ENCODE results near the gene ELAC2. TPM values are rescaled to one million over a fixed set of nuclear protein-coding genes. Genes with fewer than 3 reads are reported as not detected.

ELAC2 gene
- total and polyA plus RNA-seq, 7 donors, result 30.8 to 64.1 (median 51.6) TPM

DNA sequence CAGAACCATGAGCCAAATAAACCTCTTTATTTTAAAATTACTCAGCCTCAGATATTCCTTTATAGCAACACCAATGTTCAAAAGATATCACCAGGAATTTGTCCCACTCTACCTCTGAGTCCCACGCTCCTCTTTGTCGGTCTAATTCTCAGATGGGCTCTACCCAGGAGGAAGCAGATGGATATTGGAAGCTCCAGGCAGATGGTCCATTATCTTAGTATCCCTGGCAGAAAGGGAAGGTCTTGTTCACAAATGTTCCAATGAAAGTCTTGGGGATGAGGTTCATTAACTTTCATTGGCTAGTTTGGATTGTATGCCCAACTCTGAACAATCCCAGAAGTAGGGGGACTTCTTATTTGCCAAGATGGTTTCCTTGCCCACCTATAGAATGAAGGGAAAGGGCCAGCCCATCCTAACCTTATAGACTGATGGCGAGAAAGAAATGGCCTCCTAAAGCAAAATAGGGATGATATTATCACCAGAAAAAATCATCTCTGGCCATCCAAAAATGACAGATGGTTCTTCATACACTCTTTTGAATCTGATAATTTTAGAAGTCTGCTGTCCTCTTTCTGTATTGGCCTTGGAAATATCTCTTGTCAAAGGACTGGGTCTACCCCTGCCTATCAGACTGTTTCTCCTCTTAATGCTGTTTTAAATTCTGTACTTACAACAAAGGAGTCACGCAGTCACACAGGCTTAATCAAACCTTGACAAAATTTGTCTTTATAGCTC is 21.3 kb upstream of the ELAC2 start:
- Histone ChIP-seq H3K27ac (no peak overlapping the region), H3K4me1 (no peaks in the 10 kb centered on the region), H3K36me3 (ENCODE audit: insufficient read depth in 1 of 2, low read depth in 1 of 2) (no peaks in the 10 kb centered on the region), H3K9me3 (no peaks in the 10 kb centered on the region), H3K27me3 (ENCODE audit: insufficient read depth in 3 of 3, low read length in 2 of 3) (peaks cover 0 to 8% (median 0%) of the 10 kb centered on the region in 3 donors), H3K4me3 (no peak overlapping the region)
- 90 to 91% (median 91%) methylated on average over 4 of the region's 4 CpGs for WGBS, 3 donors
- no peak for DNase-seq
- intact Hi-C loops (cut with DNase I), result no loop called here
- no peak for TF ChIP-seq CTCF (IDR thresholded peaks at IDR 0.05)
- ATAC-seq, result no peak

DNA sequence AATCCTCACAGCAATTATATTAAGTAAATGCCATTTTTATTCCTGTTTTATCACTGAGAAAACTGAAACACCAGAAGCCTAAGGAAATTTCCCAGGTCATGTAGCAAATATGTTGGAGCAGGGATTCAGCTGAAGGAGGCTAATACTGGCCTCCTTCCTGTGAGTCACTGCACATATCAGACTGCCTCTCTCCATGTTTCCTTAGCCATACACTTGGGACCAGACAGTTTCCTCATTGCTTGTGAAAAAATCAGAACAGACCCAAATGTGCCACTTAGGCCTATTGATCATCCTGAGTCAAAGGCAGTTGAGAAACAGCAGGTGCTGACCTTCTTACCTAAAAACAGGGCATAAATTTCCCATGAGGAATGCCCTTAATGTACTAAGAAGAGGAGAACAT is 18.9 kb upstream of the ELAC2 start:
- Histone ChIP-seq H3K4me1 (no peaks in the 10 kb centered on the region), H3K4me3 (no peak overlapping the region), H3K27me3 (ENCODE audit: insufficient read depth in 3 of 3, low read length in 2 of 3) (peaks cover 0 to 7% (median 0%) of the 10 kb centered on the region in 3 donors), H3K36me3 (ENCODE audit: insufficient read depth in 1 of 2, low read depth in 1 of 2) (no peaks in the 10 kb centered on the region), H3K9me3 (no peaks in the 10 kb centered on the region), H3K27ac (no peak overlapping the region)
- intact Hi-C loops (cut with DNase I), result no loop called here
- ATAC-seq, result no peak
- TF ChIP-seq CTCF (IDR thresholded peaks at IDR 0.05), result no peak
- DNase-seq, result no peak

GRCh38 chr17:13035420-13035819 is 17.6 kb upstream of the ELAC2 start:
- intact Hi-C loops (cut with DNase I), result no loop called here
- H3K4me3 ChIP-seq, result no peak overlapping the region
- H3K36me3 ChIP-seq (ENCODE audit: insufficient read depth in 1 of 2, low read depth in 1 of 2), result no peaks in the 10 kb centered on the region
- no peak for TF ChIP-seq CTCF (IDR thresholded peaks at IDR 0.05)
- no peak for DNase-seq
- no peak overlapping the region for H3K27ac ChIP-seq
- H3K4me1 ChIP-seq, result no peaks in the 10 kb centered on the region
- no peaks in the 10 kb centered on the region for H3K9me3 ChIP-seq
- 92 to 100% (median 97%) methylated on average over 1 of the region's 1 CpG for WGBS, 3 donors
- H3K27me3 ChIP-seq (ENCODE audit: insufficient read depth in 3 of 3, low read length in 2 of 3), result peaks cover 0 to 2% (median 0%) of the 10 kb centered on the region in 3 donors
- ATAC-seq, result no peak

DNA sequence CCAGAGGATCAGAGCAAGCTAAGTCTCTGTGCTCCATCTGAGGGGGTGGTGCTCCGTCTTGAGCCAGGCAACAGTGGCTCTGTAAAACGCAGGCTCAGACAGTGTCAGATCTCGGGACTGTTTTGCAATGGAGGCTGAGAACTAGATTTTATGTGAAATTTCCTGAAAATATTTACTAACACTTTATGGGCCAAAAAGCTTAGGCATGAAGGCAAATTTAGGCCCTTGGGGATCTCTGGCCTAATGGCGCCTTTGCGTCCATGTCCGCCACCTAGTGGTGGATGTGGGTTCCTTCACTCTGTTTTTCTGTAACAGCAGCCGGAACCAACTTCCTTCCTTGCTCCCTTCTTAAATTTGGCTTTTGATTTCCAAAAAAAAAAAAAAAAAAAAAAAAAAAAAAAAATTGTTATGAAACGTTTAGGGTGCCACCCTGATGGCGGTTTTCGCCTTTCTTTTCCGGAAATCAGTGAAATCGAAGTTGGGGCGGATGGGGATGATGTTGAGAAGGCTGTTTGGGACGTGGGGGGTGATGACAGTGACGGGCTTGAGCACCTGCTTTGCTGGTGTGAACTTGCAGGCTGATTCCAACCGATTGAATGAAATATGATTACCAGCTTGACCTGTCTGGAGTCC is 14.0 kb upstream of the ELAC2 start:
- H3K4me1 ChIP-seq, result no peaks in the 10 kb centered on the region
- 34 to 43% (median 38%) methylated on average over 16 of the region's 16 CpGs for WGBS, 3 donors
- H3K9me3 ChIP-seq, result no peaks in the 10 kb centered on the region
- intact Hi-C loops (cut with DNase I), result no loop called here
- peaks cover 0 to 4% (median 0%) of the 10 kb centered on the region in 3 donors for H3K27me3 ChIP-seq (ENCODE audit: insufficient read depth in 3 of 3, low read length in 2 of 3)
- TF ChIP-seq CTCF (IDR thresholded peaks at IDR 0.05), result peak; percentile 70
- peak in 3 of 4 donors; percentile 57 to 86 (median 61) for ATAC-seq
- H3K4me3 ChIP-seq, result no peak overlapping the region
- no peaks in the 10 kb centered on the region for H3K36me3 ChIP-seq (ENCODE audit: insufficient read depth in 1 of 2, low read depth in 1 of 2)
- no peak overlapping the region for H3K27ac ChIP-seq
- peak; percentile 44 to 66 for DNase-seq

Data from psoas muscle (tissue), 8 donors.